GM13976 (cell line): Measurements from ENCODE around the gene THAP11.

Experiments
- DNase-seq: peaks from one replicate; pipeline ENCODE4 v3.0.0; 2012; ENCODE audit warnings: low spot score
- CTCF ChIP-seq: IDR thresholded peaks from 2 replicates; pipeline ENCODE4 v1.5.1; 2012; ENCODE audit warnings: borderline replicate concordance, mild to moderate bottlenecking; ENCODE audit not compliant: insufficient read depth; ENCODE audit errors: extremely low read depth, missing control alignments, control extremely low read depth
- in situ Hi-C: fragments of 300-500 bp; cut with MboI; formaldehyde crosslinking; loops from one replicate; pipeline ENCODE4 v1.12.0; 2022; ENCODE audit warnings: low sequenced_read_pairs, mixed read lengths, inconsistent platforms; ENCODE audit not compliant: unreplicated experiment

Gene THAP11

GRCh38 chr16:67804853-67805542 is 37.1 kb upstream of the THAP11 start:
- DNase-seq = no peak
- TF ChIP-seq CTCF = no peak
- in situ Hi-C loops = loop anchor here (25.0 kb wide), 1 partner anchor 268 kb away; the partner anchor contains the start of gene RIPOR1

- in situ Hi-C loops = loop anchor here (25.0 kb wide), 1 partner anchor 269 kb away; the partner anchor contains the start of gene RIPOR1
- DNase-seq = no peak
- no peak for TF ChIP-seq CTCF
Observed at GRCh38 chr16:67805718-67806427, 36.2 kb upstream of the THAP11 start.

- TF ChIP-seq CTCF = no peak
- in situ Hi-C loops = loop anchor here (25.0 kb wide), 1 partner anchor 269 kb away; the partner anchor contains the start of gene RIPOR1
- peak; percentile 97 for DNase-seq
Observed at GRCh38 chr16:67806428-67807147, 35.5 kb upstream of the THAP11 start, which contains the start of the genes RANBP10 and TSNAXIP1. Gene RANBP10, minus strand, starts transcription at chr16:67806560. Its CDS starts 24 bp downstream, at chr16:67806536. Gene TSNAXIP1, plus strand, starts transcription at chr16:67806889. Its CDS starts 261 bp downstream, at chr16:67807150.

GRCh38 chr16:67807148-67807682 is 34.9 kb upstream of the THAP11 start:
- TF ChIP-seq CTCF = peak; percentile 17
- in situ Hi-C loops = loop anchor here (25.0 kb wide), 1 partner anchor 270 kb away; the partner anchor contains the start of gene RIPOR1
- DNase-seq = no peak

- TF ChIP-seq CTCF = no peak
- in situ Hi-C loops = loop anchor here (25.0 kb wide), 1 partner anchor 275 kb away; the partner anchor contains the start of gene RIPOR1
- no peak for DNase-seq
Observed at GRCh38 chr16:67811899-67812298, 30.2 kb upstream of the THAP11 start.

- DNase-seq = no peak
- in situ Hi-C loops = loop anchor here (25.0 kb wide), 1 partner anchor 277 kb away; the partner anchor contains the start of gene RIPOR1
- no peak for TF ChIP-seq CTCF
Observed at GRCh38 chr16:67814567-67814966, 27.6 kb upstream of the THAP11 start.
